GM12801 (cell line): ENCODE data around the gene KCTD1.

ENCODE experiments used
- CTCF ChIP-seq: IDR thresholded peaks from one replicate; pipeline ENCODE4 v1.5.1; 2011; ENCODE audit warnings: control low read depth; ENCODE audit not compliant: insufficient read length; ENCODE audit errors: extremely low read depth

The KCTD1 gene

GRCh38 chr18:26454616-26455015 lies 93.7 kb downstream of the KCTD1 start:
- no peak for TF ChIP-seq CTCF

- no peak for TF ChIP-seq CTCF
Measured at GRCh38 chr18:26454192-26454591, 94.2 kb downstream of the KCTD1 start.

GRCh38 chr18:26453386-26453901 lies 94.9 kb downstream of the KCTD1 start:
- TF ChIP-seq CTCF: no peak

GRCh38 chr18:26450989-26451682 lies 97.2 kb downstream of the KCTD1 start:
- no peak for TF ChIP-seq CTCF

GRCh38 chr18:26448714-26449159 lies 99.6 kb downstream of the KCTD1 start:
- no peak for TF ChIP-seq CTCF

GRCh38 chr18:26443853-26444252 lies 104.5 kb downstream of the KCTD1 start:
- TF ChIP-seq CTCF: no peak

GRCh38 chr18:26442126-26442525 lies 106.2 kb downstream of the KCTD1 start:
- TF ChIP-seq CTCF: no peak
